Brain microvascular endothelial cell (primary cell): ENCODE results near the gene KRTAP13-3.

Experiments
- DNase-seq: peaks from one replicate; pipeline ENCODE4 v3.0.0-alpha.2; 2020
- H3K27ac ChIP-seq: fragments of 250-450 bp; sonication (Bioruptor Pico); 2 replicates; pipeline ENCODE4 v1.5.1; 2020; ENCODE audit warnings: mild to moderate bottlenecking, moderate library complexity
- H3K27me3 ChIP-seq: fragments of 250-450 bp; sonication (Bioruptor Pico); replicated peaks from 2 replicates; pipeline ENCODE4 v1.5.1; 2020; ENCODE audit warnings: mild to moderate bottlenecking
- H3K36me3 ChIP-seq: fragments of 250-450 bp; sonication (Bioruptor Pico); replicated peaks from 2 replicates; pipeline ENCODE4 v1.5.1; 2020; ENCODE audit warnings: mild to moderate bottlenecking
- H3K4me3 ChIP-seq: 2 replicates; pipeline ENCODE4 v1.5.1; 2011; ENCODE audit warnings: low read depth, mild to moderate bottlenecking, control low read depth, low read length, moderate library complexity
- in situ Hi-C: cut with HindIII; loops from 2 replicates; pipeline ENCODE4 v1.10.0; 2017; ENCODE audit warnings: low sequenced_read_pairs, low pct_ligation_motif_present
- TF ChIP-seq, protein P1 (sequence below): IDR thresholded peaks from 2 replicates; pipeline ENCODE4 v1.5.1; 2011; ENCODE audit warnings: low read depth, mild to moderate bottlenecking, moderate library complexity, low read length, control low read depth, inconsistent platforms; ENCODE audit errors: missing control alignments

Gene KRTAP13-3, protein sequence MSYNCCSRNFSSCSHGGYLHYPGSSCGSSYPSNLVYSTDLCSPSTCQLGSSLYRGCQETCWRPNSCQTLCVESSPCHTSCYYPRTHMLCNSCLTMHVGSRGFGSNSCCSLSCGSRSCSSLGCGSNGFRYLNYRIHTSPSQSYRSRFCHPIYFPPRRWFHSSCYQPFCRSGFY

DNA sequence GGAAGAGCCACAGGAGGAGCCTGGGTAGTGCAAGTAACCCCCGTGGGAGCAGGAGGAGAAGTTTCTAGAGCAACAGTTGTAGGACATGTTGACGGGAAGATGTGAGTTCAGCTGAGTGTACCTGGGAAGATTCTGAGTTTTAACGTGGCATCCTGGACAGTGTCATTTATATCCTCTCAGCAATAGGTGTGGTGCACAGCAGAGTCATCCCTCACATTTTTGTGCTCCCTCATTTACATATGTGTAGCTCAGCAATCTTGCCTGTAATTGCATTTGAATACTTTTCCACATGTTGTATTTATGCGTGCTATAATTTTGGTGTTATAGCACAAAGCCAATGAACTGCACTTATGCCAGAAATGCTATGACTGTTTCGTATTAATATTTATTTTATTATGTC lies at the start of gene KRTAP13-3:
KRTAP13-3 (minus strand) TSS at position 101 of the 400 bp plus-strand sequence; CDS start at position 87, 14 bp downstream.
- TF ChIP-seq, protein P1, sequence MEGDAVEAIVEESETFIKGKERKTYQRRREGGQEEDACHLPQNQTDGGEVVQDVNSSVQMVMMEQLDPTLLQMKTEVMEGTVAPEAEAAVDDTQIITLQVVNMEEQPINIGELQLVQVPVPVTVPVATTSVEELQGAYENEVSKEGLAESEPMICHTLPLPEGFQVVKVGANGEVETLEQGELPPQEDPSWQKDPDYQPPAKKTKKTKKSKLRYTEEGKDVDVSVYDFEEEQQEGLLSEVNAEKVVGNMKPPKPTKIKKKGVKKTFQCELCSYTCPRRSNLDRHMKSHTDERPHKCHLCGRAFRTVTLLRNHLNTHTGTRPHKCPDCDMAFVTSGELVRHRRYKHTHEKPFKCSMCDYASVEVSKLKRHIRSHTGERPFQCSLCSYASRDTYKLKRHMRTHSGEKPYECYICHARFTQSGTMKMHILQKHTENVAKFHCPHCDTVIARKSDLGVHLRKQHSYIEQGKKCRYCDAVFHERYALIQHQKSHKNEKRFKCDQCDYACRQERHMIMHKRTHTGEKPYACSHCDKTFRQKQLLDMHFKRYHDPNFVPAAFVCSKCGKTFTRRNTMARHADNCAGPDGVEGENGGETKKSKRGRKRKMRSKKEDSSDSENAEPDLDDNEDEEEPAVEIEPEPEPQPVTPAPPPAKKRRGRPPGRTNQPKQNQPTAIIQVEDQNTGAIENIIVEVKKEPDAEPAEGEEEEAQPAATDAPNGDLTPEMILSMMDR, result no peak
- Histone ChIP-seq H3K27me3 (no peaks in the 10 kb centered on the region), H3K36me3 (no peaks in the 10 kb centered on the region), H3K27ac (no peak within 1 kb of the TSS), H3K4me3 (no peak within 1 kb of the TSS)
- in situ Hi-C loops, result no loop called here
- DNase-seq, result no peak

DNA sequence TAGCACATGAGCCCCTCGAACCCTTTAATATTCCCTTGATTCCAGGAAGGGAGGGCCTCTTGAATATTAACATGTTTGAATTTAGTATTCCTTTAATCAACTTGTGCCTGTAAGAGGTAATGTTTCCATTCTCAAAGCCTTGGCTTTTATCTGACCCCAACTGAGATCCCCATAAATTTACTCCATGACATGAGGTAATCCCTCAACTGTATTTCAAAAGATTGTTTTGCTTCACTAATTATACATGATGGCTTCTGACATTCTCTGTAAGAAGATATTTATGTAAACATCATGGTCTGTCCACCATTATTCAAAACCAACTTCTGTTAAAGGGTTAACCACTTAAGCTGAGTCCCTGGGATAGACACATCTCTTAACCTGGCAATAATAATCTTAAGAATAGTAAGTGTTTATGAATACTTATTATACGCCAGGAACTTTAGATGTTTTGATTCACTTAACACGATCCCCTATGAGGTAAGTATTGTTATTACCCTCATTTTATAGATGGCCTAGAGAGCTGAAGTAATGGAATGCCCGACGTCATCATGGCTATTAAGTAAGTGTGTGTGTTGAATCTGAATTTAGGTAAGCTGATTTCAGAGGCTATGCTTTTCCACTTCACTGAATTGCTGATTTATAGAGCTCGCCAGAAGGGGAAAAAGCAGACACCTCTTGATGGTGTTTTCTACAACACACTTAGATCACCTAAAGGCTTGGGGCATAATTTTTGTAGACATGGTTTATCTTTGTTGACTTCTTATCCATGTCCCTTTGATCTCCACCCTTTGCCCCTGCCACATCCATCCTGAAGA lies 43.4 kb upstream of the KRTAP13-3 start:
- H3K27me3 ChIP-seq, result no peaks in the 10 kb centered on the region
- in situ Hi-C loops, result no loop called here
- no peak overlapping the region for H3K4me3 ChIP-seq
- TF ChIP-seq, protein P1, result no peak
- H3K27ac ChIP-seq, result no peak overlapping the region
- H3K36me3 ChIP-seq, result no peaks in the 10 kb centered on the region
- DNase-seq, result no peak

DNA sequence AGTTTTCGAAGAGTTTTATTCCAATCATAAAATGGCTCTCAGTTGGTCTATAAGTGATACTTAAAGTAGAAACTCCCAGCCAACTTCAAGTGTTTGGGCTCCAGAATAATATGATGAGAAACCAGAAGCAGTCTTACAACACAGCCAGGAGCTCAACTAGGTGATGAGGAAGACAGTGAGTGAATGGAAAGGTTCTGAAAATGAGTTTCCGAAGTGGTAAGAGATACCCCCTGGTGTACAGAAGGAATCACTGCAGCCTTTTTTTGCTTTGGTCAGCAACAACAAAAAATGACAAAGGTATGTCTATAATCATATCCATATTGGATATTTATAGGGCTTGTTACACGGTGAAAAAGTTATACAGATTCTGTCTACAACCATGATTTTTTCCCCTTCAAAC lies 38.0 kb upstream of the KRTAP13-3 start:
- Histone ChIP-seq H3K4me3 (no peak overlapping the region), H3K36me3 (no peaks in the 10 kb centered on the region), H3K27me3 (no peaks in the 10 kb centered on the region), H3K27ac (no peak overlapping the region)
- no peak for DNase-seq
- TF ChIP-seq, protein P1, result peak; percentile 48
- in situ Hi-C loops, result no loop called here

DNA sequence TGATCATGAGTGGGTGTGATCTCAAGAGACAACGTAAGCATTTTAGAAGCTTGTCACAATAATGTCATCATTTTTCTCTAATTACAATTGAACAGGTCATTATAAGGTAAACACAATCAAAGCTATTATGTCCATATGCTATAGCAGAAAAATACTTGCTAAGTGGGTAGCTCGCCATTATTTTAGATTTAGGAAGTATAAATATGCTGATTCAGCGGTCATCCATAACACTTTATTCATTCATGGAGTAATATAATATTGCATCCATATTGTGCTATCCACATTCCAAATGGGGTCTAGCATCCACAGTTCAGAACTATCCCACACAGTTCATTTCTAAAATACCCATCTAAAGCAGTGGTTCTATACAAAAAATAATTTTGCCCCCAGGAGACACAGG lies 22.8 kb upstream of the KRTAP13-3 start:
- no peaks in the 10 kb centered on the region for H3K36me3 ChIP-seq
- TF ChIP-seq, protein P1, result no peak
- H3K4me3 ChIP-seq, result no peak overlapping the region
- H3K27me3 ChIP-seq, result no peaks in the 10 kb centered on the region
- in situ Hi-C loops, result no loop called here
- H3K27ac ChIP-seq, result no peak overlapping the region
- no peak for DNase-seq

DNA sequence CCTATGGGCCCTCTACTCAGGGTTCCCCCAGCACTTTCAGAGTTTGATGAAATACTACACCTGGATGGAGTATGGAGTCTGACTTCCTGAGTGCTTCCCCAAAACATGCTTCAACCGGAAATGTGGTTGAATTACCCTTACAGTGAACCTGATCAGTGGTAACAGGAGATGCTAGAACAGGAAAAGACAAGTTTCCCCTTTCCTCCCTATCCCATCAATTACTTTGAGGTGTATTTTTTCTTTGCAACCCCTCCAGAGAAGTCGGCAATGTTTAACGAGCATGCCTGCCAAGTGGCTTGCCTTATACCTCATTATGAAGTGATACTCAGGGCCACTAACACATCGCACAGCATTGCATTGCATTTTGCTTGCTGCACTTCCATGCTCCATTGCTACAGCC lies 21.3 kb upstream of the KRTAP13-3 start:
- no peaks in the 10 kb centered on the region for H3K27me3 ChIP-seq
- DNase-seq, result no peak
- H3K27ac ChIP-seq, result no peak overlapping the region
- TF ChIP-seq, protein P1, result no peak
- no peaks in the 10 kb centered on the region for H3K36me3 ChIP-seq
- in situ Hi-C loops, result no loop called here
- H3K4me3 ChIP-seq, result no peak overlapping the region

DNA sequence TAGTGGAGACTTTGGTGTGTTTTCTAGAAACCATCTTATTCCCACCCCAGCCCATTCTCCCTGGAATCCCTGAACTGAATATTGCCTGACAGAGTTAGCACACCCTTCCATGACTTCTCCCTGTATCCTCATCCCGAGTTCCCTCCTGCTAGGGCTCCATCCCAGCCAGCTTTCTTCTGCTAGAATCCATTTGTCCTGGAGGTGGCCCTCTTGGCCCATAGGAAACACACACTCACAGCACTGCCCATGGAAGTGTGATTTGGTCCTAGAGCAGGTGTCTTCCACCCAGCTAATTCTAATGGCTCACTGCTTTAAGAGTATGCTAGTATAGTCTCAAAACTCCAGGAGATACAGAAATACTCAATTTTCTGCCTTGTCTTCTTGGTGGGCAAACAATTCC lies 18.5 kb upstream of the KRTAP13-3 start:
- Histone ChIP-seq H3K27me3 (no peaks in the 10 kb centered on the region), H3K36me3 (no peaks in the 10 kb centered on the region), H3K27ac (no peak overlapping the region), H3K4me3 (no peak overlapping the region)
- in situ Hi-C loops, result no loop called here
- no peak for DNase-seq
- TF ChIP-seq, protein P1, result no peak
